ENCODE data around the gene COL6A1. TPM values are rescaled to one million over a fixed set of nuclear protein-coding genes. Genes with fewer than 3 reads are reported as not detected.

COL6A1 gene
- total and polyA plus RNA-seq, 2 experiments from 2014 or later = 296 to 592 TPM

DNA sequence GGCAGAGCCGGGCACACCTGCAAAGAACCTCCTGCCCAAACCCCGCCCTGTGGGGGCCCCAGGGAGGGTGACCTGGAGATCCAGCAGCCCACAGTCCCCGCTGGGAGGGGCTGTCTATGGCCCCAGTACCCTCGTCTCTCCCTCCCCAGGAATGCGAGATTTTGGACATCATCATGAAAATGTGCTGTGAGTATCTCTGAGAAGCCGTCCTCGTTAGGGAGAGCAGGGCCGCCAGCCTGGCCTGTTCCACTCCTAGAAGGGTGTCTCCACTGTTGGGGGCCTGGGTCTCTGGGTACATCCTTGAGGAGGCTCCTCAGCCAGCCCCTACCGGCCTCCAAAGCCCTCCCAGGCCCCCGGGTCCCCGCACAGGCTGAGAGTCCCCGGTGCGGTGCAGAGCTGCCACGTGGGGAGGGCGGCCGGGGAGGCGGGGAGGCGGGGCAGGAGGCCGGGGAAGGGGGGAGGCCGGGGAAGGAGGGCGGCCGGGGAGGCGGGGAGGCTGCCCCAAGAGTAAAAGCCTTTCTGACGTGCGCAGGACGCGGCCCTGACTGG is 18.7 kb downstream of the COL6A1 start:
- H3K4me2 ChIP-seq = no peak overlapping the region
- no peaks in the 10 kb centered on the region for H3K79me2 ChIP-seq
- DNase-seq (ENCODE audit: low spot score) = no peak
- H4K20me1 ChIP-seq (ENCODE audit: insufficient read depth, poor library complexity, severe bottlenecking) = no peaks in the 10 kb centered on the region
- no peaks in the 10 kb centered on the region for H3K36me3 ChIP-seq (replicated peaks; ENCODE audit: insufficient read depth, low read depth)
- H3K27me3 ChIP-seq = no peaks in the 10 kb centered on the region
- no peak for TF ChIP-seq EZH2 (IDR thresholded peaks at IDR 0.05; ENCODE audit: borderline replicate concordance)
- TF ChIP-seq CTCF (IDR thresholded peaks at IDR 0.05; ENCODE audit: poor library complexity) = no peak
- no peaks in the 10 kb centered on the region for H3K9me3 ChIP-seq (ENCODE audit: low read depth)
- no peak overlapping the region for H2AFZ ChIP-seq
- peaks cover 7% of the 10 kb centered on the region for H3K4me1 ChIP-seq (ENCODE audit: insufficient read depth)
- no peak overlapping the region for H3K27ac ChIP-seq
- WGBS (ENCODE audit: low lambda C conversion rate, missing lambda C conversion rate) = 97% methylated on average over 7 of the region's 27 CpGs
- H3K4me3 ChIP-seq = no peak overlapping the region
- H3K9me2 ChIP-seq (replicated peaks; ENCODE audit: insufficient read depth) = no peaks in the 10 kb centered on the region

DNA sequence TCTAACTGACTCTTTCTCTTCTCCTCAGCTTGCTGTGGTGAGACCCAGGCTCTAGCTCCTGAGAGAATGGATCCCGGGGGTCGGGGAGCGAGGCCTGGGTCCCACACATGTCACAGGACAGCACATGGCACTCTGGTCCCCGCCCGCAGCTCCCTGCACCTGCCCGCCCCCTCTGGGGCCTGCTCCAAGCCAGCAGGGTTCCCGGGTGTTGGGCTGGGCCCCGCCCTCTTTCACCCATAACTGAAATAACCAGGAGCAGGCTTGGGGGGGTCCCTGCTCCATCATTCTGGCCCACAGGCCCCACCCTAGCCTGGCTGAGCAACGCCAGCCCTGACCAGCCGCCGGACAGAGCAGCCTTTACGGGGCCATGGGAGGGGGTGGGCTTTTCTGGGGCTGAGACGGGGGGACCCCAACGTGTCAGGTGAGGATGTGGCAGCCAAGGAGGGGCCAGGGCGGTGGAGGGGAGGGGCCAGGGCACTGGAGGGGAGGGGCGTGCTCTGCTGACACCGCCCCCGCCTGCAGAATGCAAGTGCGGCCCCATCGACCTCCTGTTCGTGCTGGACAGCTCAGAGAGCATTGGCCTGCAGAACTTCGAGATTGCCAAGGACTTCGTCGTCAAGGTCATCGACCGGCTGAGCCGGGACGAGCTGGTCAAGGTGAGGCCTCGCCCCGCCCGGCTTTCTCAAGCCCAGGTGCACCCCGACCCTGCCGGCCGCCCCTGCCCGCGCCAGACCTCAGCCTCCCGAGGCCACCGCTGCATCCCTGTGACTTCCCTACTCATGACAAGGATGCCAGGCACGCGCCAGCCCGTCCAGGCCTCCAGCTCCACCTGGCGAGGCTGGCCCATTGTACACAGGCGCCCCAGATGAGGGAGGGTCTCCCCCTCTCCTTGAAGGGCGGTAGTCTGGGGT is 19.4 kb downstream of the COL6A1 start:
- H4K20me1 ChIP-seq (ENCODE audit: insufficient read depth, poor library complexity, severe bottlenecking) = no peaks in the 10 kb centered on the region
- WGBS (ENCODE audit: low lambda C conversion rate, missing lambda C conversion rate) = 95% methylated on average over 16 of the region's 44 CpGs
- H3K79me2 ChIP-seq = no peaks in the 10 kb centered on the region
- H3K4me2 ChIP-seq = no peak overlapping the region
- TF ChIP-seq CTCF (IDR thresholded peaks at IDR 0.05; ENCODE audit: poor library complexity) (no peak), EZH2 (IDR thresholded peaks at IDR 0.05; ENCODE audit: borderline replicate concordance) (no peak), EZH2phosphoT487 (IDR thresholded peaks at IDR 0.05; ENCODE audit: low read depth, severe bottlenecking, unreplicated experiment) (no peak)
- no peak overlapping the region for H3K4me3 ChIP-seq
- H3K27me3 ChIP-seq = no peaks in the 10 kb centered on the region
- H3K4me1 ChIP-seq (ENCODE audit: insufficient read depth) = no peaks in the 10 kb centered on the region
- DNase-seq (ENCODE audit: low spot score) = no peak
- H3K27ac ChIP-seq = no peak overlapping the region
- H2AFZ ChIP-seq = no peak overlapping the region
- no peaks in the 10 kb centered on the region for H3K36me3 ChIP-seq (replicated peaks; ENCODE audit: insufficient read depth, low read depth)
- no peaks in the 10 kb centered on the region for H3K9me2 ChIP-seq (replicated peaks; ENCODE audit: insufficient read depth)
- H3K9me3 ChIP-seq (ENCODE audit: low read depth) = no peaks in the 10 kb centered on the region

GRCh38 chr21:46001821-46002681 is 20.5 kb downstream of the COL6A1 start:
- Histone ChIP-seq H3K9me2 (replicated peaks; ENCODE audit: insufficient read depth) (no peaks in the 10 kb centered on the region), H2AFZ (no peak overlapping the region), H3K4me3 (no peak overlapping the region), H3K79me2 (no peaks in the 10 kb centered on the region), H3K27ac (no peak overlapping the region), H3K36me3 (replicated peaks; ENCODE audit: insufficient read depth, low read depth) (no peaks in the 10 kb centered on the region), H4K20me1 (ENCODE audit: insufficient read depth, poor library complexity, severe bottlenecking) (no peaks in the 10 kb centered on the region), H3K4me2 (no peak overlapping the region), H3K9me3 (ENCODE audit: low read depth) (no peaks in the 10 kb centered on the region), H3K4me1 (ENCODE audit: insufficient read depth) (no peaks in the 10 kb centered on the region), H3K27me3 (no peaks in the 10 kb centered on the region)
- 97% methylated on average over 42 of the region's 51 CpGs for WGBS (ENCODE audit: low lambda C conversion rate, missing lambda C conversion rate)
- no peak for DNase-seq (ENCODE audit: low spot score)
- TF ChIP-seq EZH2phosphoT487 (IDR thresholded peaks at IDR 0.05; ENCODE audit: low read depth, severe bottlenecking, unreplicated experiment) (no peak), EZH2 (IDR thresholded peaks at IDR 0.05; ENCODE audit: borderline replicate concordance) (no peak), CTCF (IDR thresholded peaks at IDR 0.05; ENCODE audit: poor library complexity) (no peak)

Data from hepatocyte (in vitro differentiated cells).